ENCODE measurements around the gene RELN. TPM values are rescaled to one million over a fixed set of nuclear protein-coding genes. Genes with fewer than 3 reads are reported as not detected.

Gene RELN
- total RNA-seq, 4 donors from 2014 or later = 0.57 to 4.2 (median 1.5) TPM

- TF ChIP-seq, protein P1, sequence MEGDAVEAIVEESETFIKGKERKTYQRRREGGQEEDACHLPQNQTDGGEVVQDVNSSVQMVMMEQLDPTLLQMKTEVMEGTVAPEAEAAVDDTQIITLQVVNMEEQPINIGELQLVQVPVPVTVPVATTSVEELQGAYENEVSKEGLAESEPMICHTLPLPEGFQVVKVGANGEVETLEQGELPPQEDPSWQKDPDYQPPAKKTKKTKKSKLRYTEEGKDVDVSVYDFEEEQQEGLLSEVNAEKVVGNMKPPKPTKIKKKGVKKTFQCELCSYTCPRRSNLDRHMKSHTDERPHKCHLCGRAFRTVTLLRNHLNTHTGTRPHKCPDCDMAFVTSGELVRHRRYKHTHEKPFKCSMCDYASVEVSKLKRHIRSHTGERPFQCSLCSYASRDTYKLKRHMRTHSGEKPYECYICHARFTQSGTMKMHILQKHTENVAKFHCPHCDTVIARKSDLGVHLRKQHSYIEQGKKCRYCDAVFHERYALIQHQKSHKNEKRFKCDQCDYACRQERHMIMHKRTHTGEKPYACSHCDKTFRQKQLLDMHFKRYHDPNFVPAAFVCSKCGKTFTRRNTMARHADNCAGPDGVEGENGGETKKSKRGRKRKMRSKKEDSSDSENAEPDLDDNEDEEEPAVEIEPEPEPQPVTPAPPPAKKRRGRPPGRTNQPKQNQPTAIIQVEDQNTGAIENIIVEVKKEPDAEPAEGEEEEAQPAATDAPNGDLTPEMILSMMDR (IDR thresholded peaks at IDR 0.05; ENCODE audit: low read depth) = no peak
These were observed 383.8 kb downstream of the RELN start for GRCh38 chr7:103605640-103606039.

DNA sequence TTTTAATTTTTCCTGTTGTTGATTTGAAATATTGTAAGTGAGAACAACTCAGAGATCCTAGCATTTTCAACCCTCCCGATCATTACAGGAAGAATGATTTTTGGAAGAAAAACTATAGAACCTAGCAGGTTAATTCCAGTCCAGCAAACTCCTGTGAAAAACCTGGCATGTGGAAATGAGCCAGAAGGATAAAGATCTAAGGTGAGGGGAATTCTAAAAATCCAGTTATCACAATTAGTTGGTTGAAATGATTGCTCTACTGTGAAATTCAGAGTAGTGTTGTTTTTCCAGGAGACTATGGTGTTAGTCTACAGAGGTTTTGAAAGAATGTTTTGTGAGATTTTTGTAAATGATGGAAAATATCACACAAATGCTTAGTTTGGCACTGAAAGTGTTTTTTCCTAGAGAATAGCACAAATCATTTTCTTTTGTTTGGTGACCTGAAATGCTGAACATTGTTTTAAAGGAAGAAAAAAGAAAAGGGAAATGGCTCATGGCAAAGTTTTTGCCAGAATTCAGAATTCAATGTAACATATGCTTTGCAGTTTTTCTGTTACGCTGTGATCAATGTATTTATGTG is 391.0 kb downstream of the RELN start:
- TF ChIP-seq, protein P1 (IDR thresholded peaks at IDR 0.05; ENCODE audit: low read depth) = no peak

GRCh38 chr7:103597606-103598005 is 391.9 kb downstream of the RELN start:
- TF ChIP-seq, protein P1 (IDR thresholded peaks at IDR 0.05; ENCODE audit: low read depth) = no peak

- TF ChIP-seq, protein P1 (IDR thresholded peaks at IDR 0.05; ENCODE audit: low read depth) = no peak
These were observed 395.3 kb downstream of the RELN start for GRCh38 chr7:103594186-103594585.

DNA sequence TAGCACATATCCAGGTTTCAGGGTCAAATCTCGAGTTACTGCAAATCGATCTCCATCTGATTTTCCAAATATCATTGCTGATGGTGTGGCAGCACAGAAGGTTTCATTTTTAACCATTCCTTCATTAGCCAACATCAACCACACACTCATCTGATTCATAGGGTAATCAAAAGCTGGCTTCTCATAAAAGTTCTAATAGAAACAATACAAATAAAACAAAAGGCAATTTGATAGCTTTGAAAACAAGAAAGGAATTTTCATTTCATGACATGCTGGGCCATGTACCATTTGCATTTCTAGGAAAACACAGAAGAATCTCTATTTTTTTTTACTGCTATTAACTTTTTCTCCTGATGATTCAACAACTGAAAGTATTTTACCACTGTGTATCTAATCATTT is 395.8 kb downstream of the RELN start:
- TF ChIP-seq, protein P1 (IDR thresholded peaks at IDR 0.05; ENCODE audit: low read depth) = no peak

DNA sequence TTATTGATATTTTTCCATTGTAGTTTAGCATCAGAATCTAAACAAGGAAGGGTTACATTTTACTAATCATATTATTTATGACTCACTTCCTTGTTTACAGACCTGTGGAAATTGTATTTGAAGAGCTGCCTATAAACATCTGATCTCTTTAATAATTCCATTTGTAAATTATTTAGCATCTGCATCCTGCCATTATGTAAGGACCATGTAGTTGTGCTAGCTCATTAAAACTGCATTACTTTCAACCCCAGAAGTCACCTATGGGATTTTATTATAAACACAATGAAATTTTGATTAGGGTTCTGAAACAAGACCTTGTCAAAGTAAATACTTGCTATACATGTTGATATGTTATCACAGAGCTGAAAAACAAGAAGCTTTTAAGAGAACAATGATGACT is 396.6 kb downstream of the RELN start:
- TF ChIP-seq, protein P1 (IDR thresholded peaks at IDR 0.05; ENCODE audit: low read depth) = no peak

- TF ChIP-seq, protein P1 (IDR thresholded peaks at IDR 0.05; ENCODE audit: low read depth) = no peak
These were observed 397.3 kb downstream of the RELN start for GRCh38 chr7:103592187-103592586.
